Hepatocyte (in vitro differentiated cells): ENCODE measurements around the gene ZBTB21.

Experiments used
- EZH2 ChIP-seq: fragments of 200-600 bp; sonication (generic); IDR thresholded peaks from 2 replicates; pipeline ENCODE4 v1.6.1; 2016; ENCODE audit warnings: antibody characterized with exemption, mild to moderate bottlenecking, borderline replicate concordance
- TF ChIP-seq, protein P1 (sequence below): fragments of 200-600 bp; sonication (generic); IDR thresholded peaks from 2 replicates; pipeline ENCODE4 v1.5.1; 2016; ENCODE audit warnings: antibody characterized with exemption, mild to moderate bottlenecking; ENCODE audit not compliant: poor library complexity

GRCh38 chr21:41957991-41958766 is 52.0 kb downstream of the ZBTB21 start:
- TF ChIP-seq, protein P1, sequence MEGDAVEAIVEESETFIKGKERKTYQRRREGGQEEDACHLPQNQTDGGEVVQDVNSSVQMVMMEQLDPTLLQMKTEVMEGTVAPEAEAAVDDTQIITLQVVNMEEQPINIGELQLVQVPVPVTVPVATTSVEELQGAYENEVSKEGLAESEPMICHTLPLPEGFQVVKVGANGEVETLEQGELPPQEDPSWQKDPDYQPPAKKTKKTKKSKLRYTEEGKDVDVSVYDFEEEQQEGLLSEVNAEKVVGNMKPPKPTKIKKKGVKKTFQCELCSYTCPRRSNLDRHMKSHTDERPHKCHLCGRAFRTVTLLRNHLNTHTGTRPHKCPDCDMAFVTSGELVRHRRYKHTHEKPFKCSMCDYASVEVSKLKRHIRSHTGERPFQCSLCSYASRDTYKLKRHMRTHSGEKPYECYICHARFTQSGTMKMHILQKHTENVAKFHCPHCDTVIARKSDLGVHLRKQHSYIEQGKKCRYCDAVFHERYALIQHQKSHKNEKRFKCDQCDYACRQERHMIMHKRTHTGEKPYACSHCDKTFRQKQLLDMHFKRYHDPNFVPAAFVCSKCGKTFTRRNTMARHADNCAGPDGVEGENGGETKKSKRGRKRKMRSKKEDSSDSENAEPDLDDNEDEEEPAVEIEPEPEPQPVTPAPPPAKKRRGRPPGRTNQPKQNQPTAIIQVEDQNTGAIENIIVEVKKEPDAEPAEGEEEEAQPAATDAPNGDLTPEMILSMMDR: peak; percentile 34
- no peak for TF ChIP-seq EZH2
